ENCODE data around the gene PIP4K2A. TPM values are rescaled to one million over a fixed set of nuclear protein-coding genes. Genes with fewer than 3 reads are reported as not detected.

The PIP4K2A gene
- total and polyA plus RNA-seq, 2 of the 13 experiments (the other 11 are each of a cell fraction or from before 2014, with no cell fraction given): 9.1 to 22.6 TPM

- TF ChIP-seq ZMAT3 (CRISPR knock-in tag; conservative IDR thresholded peaks at IDR 0.05) (no peak), EED (CRISPR knock-in tag; IDR thresholded peaks at IDR 0.05) (no peak), KMT2A (CRISPR knock-in tag; IDR thresholded peaks at IDR 0.05) (no peak), EP300 (IDR thresholded peaks at IDR 0.05; ENCODE audit: low read depth in 2 of 2, low read length in 2 of 2) (peak in 1 of 2 experiments; percentile 83; a peak in 2 of 4 replicates), EP300 (CRISPR knock-in tag; IDR thresholded peaks at IDR 0.05; ENCODE audit: borderline replicate concordance) (peak; percentile 57; the same call in 1 of the 2 replicates), NBN (conservative IDR thresholded peaks at IDR 0.05) (no peak), FOXP1 (IDR thresholded peaks at IDR 0.05) (no peak), FOXP1 (CRISPR knock-in tag; IDR thresholded peaks at IDR 0.05) (peak; percentile 51), KLF11 (CRISPR knock-in tag; IDR thresholded peaks at IDR 0.05) (0 out of 2 replicates have a peak, but pooled peaks have one; percentile 52), SOX13 (IDR thresholded peaks at IDR 0.05) (no peak), SOX13 (CRISPR knock-in tag; conservative IDR thresholded peaks at IDR 0.05 in 1 of 2, IDR thresholded peaks at IDR 0.05 in 1 of 2) (peak in 1 of 2 experiments; percentile 74; a peak in 2 of 4 replicates), CBFB (CRISPR knock-in tag; IDR thresholded peaks at IDR 0.05) (0 out of 2 replicates have a peak, but pooled peaks have one; percentile 30), MAFG (CRISPR knock-in tag; IDR thresholded peaks at IDR 0.05) (no peak), TEAD3 (CRISPR knock-in tag; optimal IDR thresholded peaks at IDR 0.05; ENCODE audit: borderline replicate concordance) (peak; percentile 58), ZBTB20 (CRISPR knock-in tag; IDR thresholded peaks at IDR 0.05; ENCODE audit: borderline replicate concordance, low read depth) (no peak), RCOR2 (CRISPR knock-in tag; IDR thresholded peaks at IDR 0.05) (peak; percentile 73), TEAD2 (CRISPR knock-in tag; IDR thresholded peaks at IDR 0.05) (no peak), TCF7L2 (IDR thresholded peaks at IDR 0.05; ENCODE audit: low read depth, low read length) (peak; percentile 49; the same call in 1 of the 2 replicates), ZNF678 (CRISPR knock-in tag; IDR thresholded peaks at IDR 0.05) (no peak), ZBTB1 (CRISPR knock-in tag; IDR thresholded peaks at IDR 0.05; ENCODE audit: borderline replicate concordance) (no peak), ATF7 (IDR thresholded peaks at IDR 0.05) (peak; percentile 16; the same call in 1 of the 2 replicates), ATF7 (CRISPR knock-in tag; IDR thresholded peaks at IDR 0.05) (no peak), ZNF263 (CRISPR knock-in tag; IDR thresholded peaks at IDR 0.05) (no peak), NAIF1 (CRISPR knock-in tag; IDR thresholded peaks at IDR 0.05; ENCODE audit: borderline replicate concordance) (no peak), PRDM4 (CRISPR knock-in tag; IDR thresholded peaks at IDR 0.05; ENCODE audit: borderline replicate concordance) (no peak), PHF21A (CRISPR knock-in tag; IDR thresholded peaks at IDR 0.05) (no peak), TCF7 (IDR thresholded peaks at IDR 0.05; ENCODE audit: low read depth) (peak; percentile 76), PTBP1 (IDR thresholded peaks at IDR 0.05; ENCODE audit: low read depth, low read length, poor library complexity, severe bottlenecking) (no peak), HNRNPUL1 (IDR thresholded peaks at IDR 0.05; ENCODE audit: low read depth, low read length) (no peak)
- TF ChIP-seq, protein P1, sequence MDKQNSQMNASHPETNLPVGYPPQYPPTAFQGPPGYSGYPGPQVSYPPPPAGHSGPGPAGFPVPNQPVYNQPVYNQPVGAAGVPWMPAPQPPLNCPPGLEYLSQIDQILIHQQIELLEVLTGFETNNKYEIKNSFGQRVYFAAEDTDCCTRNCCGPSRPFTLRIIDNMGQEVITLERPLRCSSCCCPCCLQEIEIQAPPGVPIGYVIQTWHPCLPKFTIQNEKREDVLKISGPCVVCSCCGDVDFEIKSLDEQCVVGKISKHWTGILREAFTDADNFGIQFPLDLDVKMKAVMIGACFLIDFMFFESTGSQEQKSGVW (CRISPR knock-in tag; IDR thresholded peaks at IDR 0.05; ENCODE audit: borderline replicate concordance): no peak
- TF ChIP-seq, protein P2, sequence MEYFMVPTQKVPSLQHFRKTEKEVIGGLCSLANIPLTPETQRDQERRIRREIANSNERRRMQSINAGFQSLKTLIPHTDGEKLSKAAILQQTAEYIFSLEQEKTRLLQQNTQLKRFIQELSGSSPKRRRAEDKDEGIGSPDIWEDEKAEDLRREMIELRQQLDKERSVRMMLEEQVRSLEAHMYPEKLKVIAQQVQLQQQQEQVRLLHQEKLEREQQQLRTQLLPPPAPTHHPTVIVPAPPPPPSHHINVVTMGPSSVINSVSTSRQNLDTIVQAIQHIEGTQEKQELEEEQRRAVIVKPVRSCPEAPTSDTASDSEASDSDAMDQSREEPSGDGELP (IDR thresholded peaks at IDR 0.05; ENCODE audit: borderline replicate concordance, low read depth): peak; percentile 76; the same call in 1 of the 2 replicates
Measured at GRCh38 chr10:22624287-22624738, 90.1 kb downstream of the PIP4K2A start (continued).
